WI38 (cell line): ENCODE results near the gene MBD2.
"Not testable (repeated sequence)": the region's sequence is repeated elsewhere in the genome, so short reads cannot be mapped to it uniquely, and the experiment has no call there.

Source experiments
- H3K4me3 ChIP-seq: 2 replicates; pipeline ENCODE4 v1.5.1; 2011; ENCODE audit warnings: low read depth, mild to moderate bottlenecking, control low read depth, low read length
- CTCF ChIP-seq: IDR thresholded peaks from 2 replicates; pipeline ENCODE4 v1.5.1; 2012; ENCODE audit warnings: low read depth, mild to moderate bottlenecking, control low read depth, low read length

The MBD2 gene

GRCh38 chr18:54260396-54261072 lies 36.1 kb upstream of the MBD2 start:
- H3K4me3 ChIP-seq = no peak overlapping the region
- no peak for TF ChIP-seq CTCF

DNA sequence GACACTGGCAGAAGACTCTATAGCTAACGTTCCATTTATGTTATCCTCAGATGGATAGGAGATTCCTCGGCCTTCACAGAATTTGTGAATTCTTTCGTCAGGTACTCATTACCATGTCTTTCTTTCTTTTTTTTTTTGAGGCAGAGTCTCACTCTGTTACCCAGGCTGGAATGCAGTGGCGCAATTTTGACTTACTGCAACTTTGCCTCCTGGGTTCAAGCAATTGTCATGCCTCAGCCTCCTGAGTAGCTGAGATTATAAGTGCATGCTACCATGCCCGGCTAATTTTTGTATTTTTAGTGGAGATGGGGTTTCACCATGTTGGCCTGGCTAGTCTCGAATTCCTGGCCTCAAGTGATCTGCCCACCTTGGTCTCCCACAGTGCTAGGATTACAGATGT lies 33.3 kb upstream of the MBD2 start:
- H3K4me3 ChIP-seq = not testable (repeated sequence)

GRCh38 chr18:54257015-54257414 lies 32.5 kb upstream of the MBD2 start:
- TF ChIP-seq CTCF = no peak

DNA sequence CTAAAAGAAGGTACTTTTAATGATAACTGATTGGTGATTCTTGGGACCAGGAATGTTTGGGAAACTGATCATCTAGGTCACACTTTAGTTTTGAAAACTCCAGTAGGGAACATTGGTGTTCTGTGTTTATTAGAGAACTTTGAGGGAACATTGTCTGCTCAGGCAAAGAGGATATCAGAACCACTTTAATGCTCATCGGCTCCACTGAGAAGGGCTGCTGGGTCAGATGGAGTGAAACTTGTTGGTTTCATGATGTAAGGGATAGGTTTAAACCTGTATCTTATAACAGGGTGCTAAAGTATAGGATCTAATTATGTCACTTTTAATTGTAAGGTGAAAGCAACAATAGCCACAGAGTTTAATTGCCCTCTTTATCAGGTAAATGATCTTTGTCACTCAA lies 30.7 kb upstream of the MBD2 start:
- no peak overlapping the region for H3K4me3 ChIP-seq
- no peak for TF ChIP-seq CTCF

More at GRCh38 chr18:54257015-54257414, 32.5 kb upstream of the MBD2 start:
- no peak overlapping the region for H3K4me3 ChIP-seq

DNA sequence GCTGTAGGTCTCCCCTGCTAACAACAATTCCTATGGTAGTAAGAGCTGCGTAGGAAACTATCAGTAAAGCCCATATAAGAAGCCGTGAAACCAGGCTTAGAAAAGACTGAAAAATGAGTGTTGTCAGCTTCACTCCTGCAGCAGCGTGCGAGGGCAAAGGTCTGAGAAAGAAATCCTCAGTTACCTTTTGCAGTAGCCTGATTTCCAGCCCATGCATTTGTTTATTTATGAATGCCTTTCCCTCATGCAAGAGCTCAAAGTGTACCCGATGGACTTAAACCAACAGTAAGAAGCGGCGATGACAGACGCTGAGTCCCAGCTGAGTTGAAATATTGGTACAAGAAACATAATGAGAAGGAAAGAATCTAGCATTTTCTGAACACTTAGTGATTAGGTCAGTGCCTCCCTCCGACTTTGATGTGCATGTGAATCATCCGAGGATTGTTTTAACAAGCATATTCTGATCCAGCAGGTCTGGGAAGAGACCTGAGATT lies 29.8 kb upstream of the MBD2 start:
- no peak for TF ChIP-seq CTCF
- H3K4me3 ChIP-seq = no peak overlapping the region

DNA sequence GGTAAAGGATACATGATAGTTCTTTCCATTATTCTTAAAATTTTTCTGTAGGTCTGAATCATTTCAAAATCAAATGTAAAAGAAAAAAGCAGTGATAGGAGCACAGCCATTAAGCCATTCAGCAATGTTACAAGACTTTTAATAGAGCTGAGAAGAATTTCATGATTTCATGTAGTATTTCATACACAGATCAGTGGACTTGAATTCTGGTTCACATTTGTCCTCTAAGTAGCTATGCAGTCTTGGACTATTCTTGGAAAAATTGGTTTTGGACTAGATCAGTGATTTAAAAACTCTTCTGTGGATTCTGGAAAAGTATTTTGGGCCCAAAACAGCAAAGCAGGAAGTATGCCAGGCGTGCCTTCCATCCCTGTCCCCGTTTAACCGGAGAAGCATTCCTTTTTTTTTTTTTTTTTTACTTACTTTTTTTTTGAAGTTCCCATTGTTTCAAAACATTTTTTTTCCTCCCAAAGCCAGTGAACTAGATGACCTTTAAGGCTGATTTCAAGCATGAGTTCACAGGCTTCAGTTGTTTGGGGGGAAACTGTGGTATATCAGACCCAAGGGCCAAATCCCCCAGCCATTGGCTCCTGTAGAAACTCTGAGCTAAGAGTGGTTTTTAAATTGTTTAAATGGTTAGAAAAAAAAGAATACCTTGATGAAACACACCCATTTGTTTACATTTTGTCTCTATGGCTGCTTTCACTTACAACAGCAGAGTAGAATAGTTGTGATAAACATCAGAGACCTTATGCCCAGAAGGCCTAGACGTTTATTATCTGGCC lies 27.3 kb upstream of the MBD2 start:
- H3K4me3 ChIP-seq = no peak overlapping the region
- no peak for TF ChIP-seq CTCF

GRCh38 chr18:54250846-54251261 lies 26.4 kb upstream of the MBD2 start:
- TF ChIP-seq CTCF = no peak
- H3K4me3 ChIP-seq = no peak overlapping the region
